ENCODE results near the gene OLFML1. TPM values are rescaled to one million over a fixed set of nuclear protein-coding genes. Genes with fewer than 3 reads are reported as not detected.

Gene OLFML1
- total RNA-seq, 3 donors from 2014 or later = 4.6 to 11.9 (median 4.6) TPM

DNA sequence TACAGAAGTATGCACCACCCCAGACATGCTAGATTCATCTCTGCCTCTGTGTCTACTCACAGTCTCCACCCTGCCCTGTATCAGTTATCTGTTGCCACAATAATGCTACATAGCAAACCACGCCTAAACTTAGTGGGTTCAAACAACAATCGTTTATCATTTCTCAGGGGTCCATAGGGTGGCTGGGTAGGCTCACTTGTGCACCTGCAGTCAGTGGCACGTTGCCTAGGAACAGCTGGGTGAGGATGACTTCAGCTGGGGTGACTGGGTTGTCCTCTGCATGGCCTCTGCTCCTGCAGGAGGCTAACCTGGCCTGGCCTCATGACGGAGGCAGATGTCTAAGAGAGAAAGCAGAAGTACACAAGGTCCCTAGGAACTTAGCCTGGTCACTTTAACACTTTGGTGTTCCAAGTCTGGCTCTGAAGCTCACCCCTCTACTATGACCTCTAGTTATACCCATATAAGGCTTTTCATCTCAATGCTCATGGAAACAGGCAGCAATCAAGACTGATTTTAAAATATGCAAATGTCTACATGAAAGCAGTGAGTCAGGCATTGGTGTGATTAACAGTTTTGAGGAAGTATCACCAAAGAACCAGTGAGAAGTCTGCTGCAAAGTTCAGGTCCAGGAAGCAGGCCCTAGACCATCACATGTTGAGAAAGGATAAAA, 10.7 kb downstream of the OLFML1 start:
- Histone ChIP-seq H3K27me3 (no peaks in the 10 kb centered on the region), H3K27ac (no peak overlapping the region), H3K36me3 (no peaks in the 10 kb centered on the region), H3K9me3 (no peaks in the 10 kb centered on the region), H3K4me1 (no peaks in the 10 kb centered on the region), H3K4me3 (no peak overlapping the region)
- DNase-seq (ENCODE audit: low spot score in 2 of 2) = no peak
- TF ChIP-seq POLR2A (IDR thresholded peaks at IDR 0.05) (no peak), POLR2AphosphoS5 (IDR thresholded peaks at IDR 0.05) (no peak), CTCF (IDR thresholded peaks at IDR 0.05) (no peak)
- intact Hi-C loops (cut with DNase I; ENCODE audit: low total_unique reads) = no loop called here

DNA sequence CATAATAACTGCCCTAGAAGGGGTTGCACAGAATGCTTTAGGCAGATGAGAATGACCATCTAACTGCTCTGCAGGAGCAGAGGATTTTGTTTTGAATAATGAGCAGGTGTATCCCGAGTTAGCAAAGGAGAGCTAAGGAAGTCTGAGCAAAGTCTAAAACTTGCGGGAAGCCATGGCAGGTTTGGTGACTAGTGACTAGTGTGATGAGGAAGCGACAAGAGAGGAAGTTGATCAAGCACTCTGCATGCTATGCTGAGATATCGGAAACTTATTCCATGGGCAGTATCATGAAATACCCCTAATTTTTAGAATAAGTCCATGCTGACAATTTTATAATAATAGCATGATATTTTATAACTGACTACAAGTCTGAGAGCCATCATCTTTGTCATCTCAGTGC, 12.9 kb downstream of the OLFML1 start:
- Histone ChIP-seq H3K9me3 (no peaks in the 10 kb centered on the region), H3K4me3 (no peak overlapping the region), H3K27me3 (no peaks in the 10 kb centered on the region), H3K27ac (no peak overlapping the region), H3K36me3 (no peaks in the 10 kb centered on the region), H3K4me1 (no peaks in the 10 kb centered on the region)
- no peak for DNase-seq (ENCODE audit: low spot score in 2 of 2)
- intact Hi-C loops (cut with DNase I; ENCODE audit: low total_unique reads) = no loop called here
- TF ChIP-seq POLR2A (IDR thresholded peaks at IDR 0.05) (no peak), CTCF (IDR thresholded peaks at IDR 0.05) (no peak), POLR2AphosphoS5 (IDR thresholded peaks at IDR 0.05) (no peak)

GRCh38 chr11:7499081-7499480, 13.8 kb downstream of the OLFML1 start:
- intact Hi-C loops (cut with DNase I; ENCODE audit: low total_unique reads) = no loop called here
- Histone ChIP-seq H3K9me3 (no peaks in the 10 kb centered on the region), H3K27me3 (no peaks in the 10 kb centered on the region), H3K27ac (no peak overlapping the region), H3K36me3 (no peaks in the 10 kb centered on the region), H3K4me1 (no peaks in the 10 kb centered on the region), H3K4me3 (no peak overlapping the region)
- TF ChIP-seq CTCF (IDR thresholded peaks at IDR 0.05) = no peak
- TF ChIP-seq POLR2AphosphoS5 (IDR thresholded peaks at IDR 0.05) = no peak
- no peak for TF ChIP-seq POLR2A (IDR thresholded peaks at IDR 0.05)
- DNase-seq (ENCODE audit: low spot score in 2 of 2) = no peak

DNA sequence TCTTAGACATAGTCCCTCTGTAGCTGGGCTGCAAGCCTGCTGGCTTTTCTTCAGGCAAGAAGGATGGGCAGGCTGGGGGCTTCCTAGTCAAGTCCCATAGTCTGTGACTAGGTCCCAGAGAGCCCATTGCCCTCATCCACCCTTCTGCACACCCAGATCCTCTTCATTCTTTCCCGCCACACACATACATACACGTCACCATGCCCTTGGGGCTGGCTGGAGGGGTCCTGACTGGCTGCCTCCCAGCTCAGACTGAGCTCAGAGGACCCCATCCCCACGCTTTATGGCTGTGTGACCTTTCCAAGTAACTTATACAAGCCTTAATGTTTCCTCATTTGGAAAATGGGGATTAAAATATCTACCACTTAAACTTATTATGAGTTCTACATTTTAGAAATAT, 14.9 kb downstream of the OLFML1 start:
- Histone ChIP-seq H3K36me3 (no peaks in the 10 kb centered on the region), H3K4me3 (no peak overlapping the region), H3K27ac (no peak overlapping the region), H3K27me3 (no peaks in the 10 kb centered on the region), H3K9me3 (no peaks in the 10 kb centered on the region), H3K4me1 (no peaks in the 10 kb centered on the region)
- no peak for DNase-seq (ENCODE audit: low spot score in 2 of 2)
- TF ChIP-seq CTCF (IDR thresholded peaks at IDR 0.05) (no peak), POLR2AphosphoS5 (IDR thresholded peaks at IDR 0.05) (no peak), POLR2A (IDR thresholded peaks at IDR 0.05) (no peak)
- intact Hi-C loops (cut with DNase I; ENCODE audit: low total_unique reads) = no loop called here

DNA sequence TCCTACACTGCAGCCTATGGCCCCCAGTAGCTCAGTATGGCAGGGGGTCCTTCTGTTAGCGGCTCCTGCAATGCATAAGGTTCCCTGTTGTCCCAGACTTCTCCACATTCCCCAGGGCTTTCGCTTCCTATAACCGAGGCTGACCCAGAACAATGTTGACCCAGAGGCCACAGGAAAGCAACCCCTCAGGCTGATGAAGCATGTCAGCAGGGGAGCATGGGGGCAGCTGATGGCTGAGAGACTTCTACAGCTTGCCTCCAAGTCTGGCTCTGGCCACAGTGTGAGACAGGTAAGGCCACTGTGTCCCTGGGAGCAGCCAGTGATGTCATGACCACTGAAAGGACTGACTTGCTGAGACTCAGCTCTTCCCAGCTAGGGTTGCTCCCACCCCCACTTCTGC, 15.9 kb downstream of the OLFML1 start:
- Histone ChIP-seq H3K4me1 (no peaks in the 10 kb centered on the region), H3K27ac (no peak overlapping the region), H3K4me3 (no peak overlapping the region), H3K36me3 (no peaks in the 10 kb centered on the region), H3K9me3 (no peaks in the 10 kb centered on the region), H3K27me3 (no peaks in the 10 kb centered on the region)
- intact Hi-C loops (cut with DNase I; ENCODE audit: low total_unique reads) = no loop called here
- TF ChIP-seq POLR2A (IDR thresholded peaks at IDR 0.05) = no peak
- no peak for TF ChIP-seq POLR2AphosphoS5 (IDR thresholded peaks at IDR 0.05)
- no peak for TF ChIP-seq CTCF (IDR thresholded peaks at IDR 0.05)
- no peak for DNase-seq (ENCODE audit: low spot score in 2 of 2)

All from breast epithelium (tissue), 4 donors.